Spleen (tissue), 11 donors: ENCODE results near the gene SLC45A1. TPM values are rescaled to one million over a fixed set of nuclear protein-coding genes. Genes with fewer than 3 reads are reported as not detected.

Experiments used
- DNase-seq: peaks from one replicate; pipeline ENCODE4 v3.0.0-alpha.2; 2020
- H3K27ac ChIP-seq, 8 donors: fragments of 200-600 bp; sonication (generic) in 7 of 8; 1 replicate in 4 of 8; 2 replicates in 4 of 8; pipeline versions ENCODE4 v1.5.0 to v1.8.0; 2016 to 2021; ENCODE audit warnings: inconsistent platforms in 4 of 8, mild to moderate bottlenecking in 4 of 8, moderate library complexity in 1 of 8
- H3K27me3 ChIP-seq, 7 donors: fragments of 200-600 bp; sonication (generic) in 6 of 7; replicated peaks in 1 of 7; 1 replicate in 4 of 7; 2 replicates in 3 of 7; pipeline versions ENCODE4 v1.5.0 to v1.8.0; 2016 to 2021; ENCODE audit warnings: inconsistent platforms in 3 of 7, mild to moderate bottlenecking in 1 of 7
- H3K36me3 ChIP-seq, 6 donors: fragments of 200-600 bp; sonication (generic) in 5 of 6; 1 replicate in 4 of 6; 2 replicates in 2 of 6; pipeline versions ENCODE4 v1.5.0 to v1.8.0; 2016 to 2021; ENCODE audit warnings: inconsistent platforms in 2 of 6
- H3K4me1 ChIP-seq, 6 donors: fragments of 200-600 bp; sonication (generic) in 5 of 6; 1 replicate in 3 of 6; 2 replicates in 3 of 6; pipeline versions ENCODE4 v1.5.0 to v1.8.0; 2016 to 2021; ENCODE audit warnings: inconsistent platforms in 3 of 6
- H3K4me3 ChIP-seq, 8 donors: fragments of 200-600 bp; sonication (generic) in 7 of 8; 1 replicate in 4 of 8; 2 replicates in 4 of 8; pipeline versions ENCODE4 v1.5.0 to v1.8.0; 2016 to 2021; ENCODE audit warnings: inconsistent platforms in 4 of 8, mild to moderate bottlenecking in 4 of 8, moderate library complexity in 2 of 8
- H3K9me3 ChIP-seq, 8 donors: fragments of 200-600 bp; sonication (generic) in 7 of 8; 1 replicate in 4 of 8; 2 replicates in 4 of 8; pipeline versions ENCODE4 v1.5.0 to v1.8.0; 2016 to 2021; ENCODE audit warnings: inconsistent platforms in 4 of 8
- CTCF ChIP-seq, 11 experiments: fragments of 200-600 bp in 7 of 11; fragments of 450-650 bp in 4 of 11; sonication (generic) in 4 of 11; IDR thresholded peaks in 8 of 11; conservative IDR thresholded peaks in 3 of 11; 1 replicate in 7 of 11; 2 replicates in 4 of 11; pipeline versions ENCODE4 v1.4.0 to v1.8.0; 2016 to 2021; ENCODE audit warnings: antibody characterized with exemption in 11 of 11, inconsistent platforms in 4 of 11, mild to moderate bottlenecking in 1 of 11
- POLR2A ChIP-seq, 3 donors: fragments of 450-650 bp; IDR thresholded peaks; one replicate each; pipeline ENCODE4 v1.5.1; 2017; ENCODE audit warnings: antibody characterized with exemption in 3 of 3, mild to moderate bottlenecking in 1 of 3
- POLR2AphosphoS5 ChIP-seq, 3 donors: sonication (generic); formaldehyde crosslinking; IDR thresholded peaks; one replicate each; pipeline ENCODE4 v1.5.1; 2017; ENCODE audit warnings: antibody characterized with exemption in 3 of 3
- WGBS, 5 donors: extraction: QIAGEN DNeasy Blood & Tissue Kit in 3 of 5; methylation state at CpG; one replicate each; pipeline versions ENCODE4 v1.1.5 to v1.1.7; 2013 to 2018; 5-methylcytosine and 5-hydroxymethylcytosine counted together
- intact Hi-C: fragments of 100-400 bp; cut with DNase I; formaldehyde crosslinking; loops from one replicate; pipeline ENCODE4 v1.15.0; 2023; ENCODE audit warnings: low total_unique reads
- polyA plus RNA-seq, 3 donors: library from polyadenylated mRNA; stranded (reverse); fragments of 200-250 nt; gene quantifications; one replicate each; pipeline ENCODE4 v1.2.1, GENCODE V29; 2013
- total RNA-seq, 7 donors: library from RNA; depleted of rRNA in 3 of 7; stranded (reverse); fragments of >200 nt in 3 of 7; fragmentation: NEBNext Ultra II Directional in 4 of 7; extraction: Animal tissue kit (Norgen Biotek cat#: 25700) in 4 of 7; gene quantifications; one replicate each; pipeline versions ENCODE4 v1.1.0 to v1.2.1, GENCODE V29; 2016 to 2021
- donor health status: healthy with polysubstance abuse.
- donor health status: DM: no; HTN: no; CAD: no; lungs with moderate emphysema.
- donor health status: DM: no; HTN: no; CAD: no.
- donor health status: Bipolar disorder and iron deficiency.
- donor health status: healthy.
- donor health status: DM: no; HTN: no; CAD: no.
- donor health status: DM: yes; HTN: yes; CAD: no.

The SLC45A1 gene
- total and polyA plus RNA-seq, 10 donors: 1.3 to 3.3 (median 2.8) TPM

GRCh38 chr1:8370046-8370881 is 52.4 kb downstream of the SLC45A1 start:
- peaks cover 0 to 81% (median 22%) of the 10 kb centered on the region in 6 donors for H3K36me3 ChIP-seq
- H3K4me1 ChIP-seq: peaks cover 30 to 100% (median 74%) of the 10 kb centered on the region in 6 donors
- H3K4me3 ChIP-seq: no peak overlapping the region
- DNase-seq: no peak
- no peaks in the 10 kb centered on the region for H3K9me3 ChIP-seq
- WGBS, 5 donors: 80 to 88% (median 84%) methylated on average over 14 of the region's 14 CpGs
- intact Hi-C loops: loop anchor here (10.0 kb wide), 1 partner anchor 55 kb away; no protein-coding TSS in a partner anchor
- TF ChIP-seq CTCF (IDR thresholded peaks at IDR 0.05 in 8 of 11, conservative IDR thresholded peaks at IDR 0.05 in 3 of 11) (no peak), POLR2A (IDR thresholded peaks at IDR 0.05) (no peak), POLR2AphosphoS5 (IDR thresholded peaks at IDR 0.05) (no peak)
- no peaks in the 10 kb centered on the region for H3K27me3 ChIP-seq
- peak overlapping the region in 6 of 8 donors; percentile 11 to 84 (median 74) for H3K27ac ChIP-seq

- Histone ChIP-seq H3K4me1 (peaks cover 30 to 99% (median 74%) of the 10 kb centered on the region in 6 donors), H3K4me3 (no peak overlapping the region)
- no peak for DNase-seq
Measured at GRCh38 chr1:8370905-8371315, 53.0 kb downstream of the SLC45A1 start.

GRCh38 chr1:8371372-8371991 is 53.6 kb downstream of the SLC45A1 start:
- Histone ChIP-seq H3K27ac (peak overlapping the region in 7 of 8 donors; percentile 23 to 84 (median 74)), H3K9me3 (no peaks in the 10 kb centered on the region), H3K36me3 (peaks cover 0 to 70% (median 10%) of the 10 kb centered on the region in 6 donors), H3K4me1 (peaks cover 30 to 99% (median 74%) of the 10 kb centered on the region in 6 donors), H3K4me3 (no peak overlapping the region), H3K27me3 (no peaks in the 10 kb centered on the region)
- TF ChIP-seq POLR2AphosphoS5 (IDR thresholded peaks at IDR 0.05): peak in 1 of 3 donors; percentile 47
- no peak for TF ChIP-seq CTCF (IDR thresholded peaks at IDR 0.05 in 8 of 11, conservative IDR thresholded peaks at IDR 0.05 in 3 of 11)
- intact Hi-C loops: loop anchor here (10.0 kb wide), 1 partner anchor 53 kb away; no protein-coding TSS in a partner anchor
- WGBS, 5 donors: 81 to 97% (median 86%) methylated on average over 8 to 9 of the region's 9 CpGs
- DNase-seq: no peak

More at GRCh38 chr1:8370905-8371315, 53.0 kb downstream of the SLC45A1 start:
- H3K27me3 ChIP-seq: no peaks in the 10 kb centered on the region
- intact Hi-C loops: loop anchor here (10.0 kb wide), 1 partner anchor 54 kb away; no protein-coding TSS in a partner anchor
- WGBS, 5 donors: 57 to 68% (median 59%) methylated on average over 5 of the region's 5 CpGs
- H3K27ac ChIP-seq: peak overlapping the region in 6 of 8 donors; percentile 11 to 84 (median 74)
- peaks cover 0 to 74% (median 16%) of the 10 kb centered on the region in 6 donors for H3K36me3 ChIP-seq
- no peaks in the 10 kb centered on the region for H3K9me3 ChIP-seq
- no peak for TF ChIP-seq POLR2AphosphoS5 (IDR thresholded peaks at IDR 0.05)
- no peak for TF ChIP-seq CTCF (IDR thresholded peaks at IDR 0.05 in 8 of 11, conservative IDR thresholded peaks at IDR 0.05 in 3 of 11)
- TF ChIP-seq POLR2A (IDR thresholded peaks at IDR 0.05): no peak
